ENCODE data around the gene ZNF716.
"Not testable (repeated sequence)": the region's sequence is repeated elsewhere in the genome, so short reads cannot be mapped to it uniquely, and the experiment has no call there.

Gene ZNF716

GRCh38 chr7:57426629-57427003 is 23.4 kb upstream of the ZNF716 start:
- no peak for DNase-seq (ENCODE audit: low spot score)

GRCh38 chr7:57427146-57427545 is 22.8 kb upstream of the ZNF716 start:
- DNase-seq (ENCODE audit: low spot score), result no peak

- DNase-seq (ENCODE audit: low spot score), result no peak
Measured at GRCh38 chr7:57427594-57427993, 22.4 kb upstream of the ZNF716 start.

- DNase-seq (ENCODE audit: low spot score), result no peak
Measured at GRCh38 chr7:57432583-57432982, 17.4 kb upstream of the ZNF716 start.

GRCh38 chr7:57437581-57437980 is 12.4 kb upstream of the ZNF716 start:
- DNase-seq (ENCODE audit: low spot score), result no peak

GRCh38 chr7:57438244-57438643 is 11.7 kb upstream of the ZNF716 start:
- DNase-seq (ENCODE audit: low spot score), result no peak

GRCh38 chr7:57443567-57443966 is 6.4 kb upstream of the ZNF716 start:
- no peak for DNase-seq (ENCODE audit: low spot score)

GRCh38 chr7:57469186-57469828 is 19.3 kb downstream of the ZNF716 start:
- not testable (repeated sequence) for DNase-seq (ENCODE audit: low spot score)

- DNase-seq (ENCODE audit: low spot score), result not testable (repeated sequence)
Measured at GRCh38 chr7:57480304-57480703, 30.3 kb downstream of the ZNF716 start.

GRCh38 chr7:57485022-57485421 is 35.0 kb downstream of the ZNF716 start:
- not testable (repeated sequence) for DNase-seq (ENCODE audit: low spot score)

- no peak for DNase-seq (ENCODE audit: low spot score)
Measured at GRCh38 chr7:57487957-57488356, 38.0 kb downstream of the ZNF716 start.

- DNase-seq (ENCODE audit: low spot score), result not testable (repeated sequence)
Measured at GRCh38 chr7:57495111-57495510, 45.1 kb downstream of the ZNF716 start.

- no peak for DNase-seq (ENCODE audit: low spot score)
Measured at GRCh38 chr7:57496395-57496794, 46.4 kb downstream of the ZNF716 start.

- no peak for DNase-seq (ENCODE audit: low spot score)
Measured at GRCh38 chr7:57505176-57505575, 55.2 kb downstream of the ZNF716 start.
